Ecto neural progenitor cell (in vitro differentiated cells): ENCODE data around the gene TMEM38A.
A peak's percentile ranks its signal among the peaks of the same experiment; 100 is the strongest.

ENCODE experiments used
- DNase-seq: peaks from one replicate; pipeline ENCODE4 v3.0.0-alpha.2; 2018; ENCODE audit warnings: low spot score

TMEM38A gene

GRCh38 chr19:16660763-16661479 lies at the start of gene TMEM38A:
TMEM38A (plus strand) TSS chr19:16661139; CDS start chr19:16661218, 79 bp downstream.
- DNase-seq, result peak; percentile 61

GRCh38 chr19:16612636-16613035 lies 48.3 kb upstream of the TMEM38A start:
- no peak for DNase-seq

- DNase-seq, result no peak
Measured at GRCh38 chr19:16613841-16614240, 47.1 kb upstream of the TMEM38A start.

- DNase-seq, result no peak
Measured at GRCh38 chr19:16614941-16615340, 46.0 kb upstream of the TMEM38A start.

DNA sequence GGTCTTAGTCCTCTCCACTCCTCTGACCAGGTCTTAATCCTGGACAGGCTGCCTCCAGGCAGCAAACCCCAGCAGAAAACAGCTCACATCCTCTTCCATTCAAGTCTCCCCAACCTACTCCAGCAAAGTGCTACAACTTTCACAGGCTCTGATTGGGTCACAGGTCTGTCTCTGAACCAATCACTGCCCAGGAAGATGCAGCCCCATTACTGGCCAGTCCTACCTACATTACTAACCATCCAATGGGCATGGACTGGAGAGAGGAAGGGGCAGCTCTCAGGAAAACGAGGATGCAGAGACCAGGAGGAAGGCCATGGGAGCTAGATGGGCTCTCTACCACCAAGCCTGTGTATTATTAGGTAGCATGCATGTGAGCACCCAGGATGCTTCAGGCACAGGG lies 45.1 kb upstream of the TMEM38A start:
- DNase-seq, result no peak

DNA sequence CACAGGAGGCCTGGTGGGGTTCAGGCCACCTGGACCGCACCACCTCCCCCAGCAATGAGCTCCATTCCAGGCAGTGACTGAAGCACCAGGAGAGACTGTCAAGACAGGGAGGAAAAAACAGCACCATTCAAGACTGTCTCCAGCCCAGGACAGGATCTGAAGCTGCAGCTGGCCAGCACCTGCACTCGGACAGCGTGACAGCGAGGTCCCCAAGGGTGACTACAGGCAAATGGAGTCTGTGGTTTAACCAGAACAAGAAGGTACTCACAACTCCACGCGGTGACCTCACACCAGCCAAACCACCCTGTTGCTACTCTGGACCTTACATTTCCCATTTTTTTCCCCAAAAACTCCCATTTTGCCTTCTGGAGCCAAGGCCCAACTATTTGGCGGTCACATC lies 42.7 kb upstream of the TMEM38A start:
- no peak for DNase-seq

GRCh38 chr19:16619457-16619856 lies 41.5 kb upstream of the TMEM38A start:
- DNase-seq, result no peak

- DNase-seq, result peak; percentile 29
Measured at GRCh38 chr19:16620018-16620417, 40.9 kb upstream of the TMEM38A start.

- no peak for DNase-seq
Measured at GRCh38 chr19:16620584-16620983, 40.4 kb upstream of the TMEM38A start.

DNA sequence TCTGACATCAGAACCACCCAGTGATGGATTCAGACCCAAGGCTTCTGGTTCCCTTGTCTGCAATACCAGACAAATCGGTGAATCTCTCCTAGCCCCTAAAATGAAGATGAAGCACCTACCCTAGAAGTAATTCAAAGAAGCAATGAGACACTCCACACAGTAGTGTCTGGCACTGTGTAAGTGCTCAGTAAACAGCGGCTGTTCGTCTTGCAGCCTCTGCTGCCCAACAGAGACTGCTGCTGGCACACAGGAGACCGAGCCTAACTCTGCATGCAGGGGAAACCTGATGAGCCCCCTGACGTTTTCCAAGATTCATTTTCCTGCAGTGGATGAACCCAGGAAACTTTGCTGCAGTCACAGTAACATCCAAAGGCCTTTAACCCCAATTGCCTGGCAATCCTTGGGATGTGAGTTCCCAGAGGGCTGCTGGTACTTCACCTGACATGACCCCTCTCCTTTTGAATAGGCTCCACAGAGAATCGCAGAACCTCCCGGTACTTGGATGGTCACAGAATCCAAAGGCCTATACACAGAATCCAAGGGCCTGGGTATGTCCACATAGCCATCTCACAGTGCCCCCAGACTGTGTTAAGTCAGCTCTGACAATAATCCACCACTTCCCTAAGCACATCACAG lies 39.7 kb upstream of the TMEM38A start:
- no peak for DNase-seq

DNA sequence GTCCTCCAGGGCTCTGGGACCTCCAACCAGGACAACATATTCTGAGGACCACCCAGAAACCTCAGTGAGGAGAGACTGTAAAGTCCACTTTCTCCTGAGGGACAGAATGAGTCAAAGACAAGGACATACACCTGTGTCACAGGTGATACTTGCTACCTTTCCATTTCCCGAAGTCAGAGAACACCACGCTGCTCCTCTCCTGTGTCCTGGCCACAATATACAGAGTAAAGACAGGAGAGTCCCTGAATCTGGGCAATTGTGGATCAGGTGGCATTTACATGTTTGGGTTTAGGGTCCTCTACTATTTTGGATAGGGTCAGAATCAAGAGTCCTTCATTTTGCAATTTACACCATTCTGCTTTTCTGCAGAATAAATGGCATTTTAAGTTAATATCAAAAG lies 37.9 kb upstream of the TMEM38A start:
- no peak for DNase-seq

- no peak for DNase-seq
Measured at GRCh38 chr19:16623576-16623975, 37.4 kb upstream of the TMEM38A start.

DNA sequence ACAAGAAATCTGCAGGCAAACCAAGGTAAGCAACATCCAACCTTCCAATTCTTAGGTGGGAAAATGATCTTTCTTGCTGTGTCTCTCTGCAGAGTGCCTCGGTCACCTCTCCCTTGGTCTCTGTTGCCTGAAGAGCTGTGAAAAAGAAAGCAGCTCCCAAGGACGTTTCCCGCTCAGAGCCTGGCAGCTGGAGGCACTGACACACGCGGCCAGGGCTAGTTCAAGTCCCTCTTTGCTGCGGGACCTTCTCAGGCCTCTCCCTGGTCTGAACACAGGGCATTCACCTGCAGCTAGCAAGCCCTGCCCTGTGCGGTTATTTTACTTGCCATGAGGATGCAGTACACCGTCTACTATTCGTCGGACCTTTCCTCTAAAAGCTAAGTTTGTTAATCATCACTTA lies 36.7 kb upstream of the TMEM38A start:
- no peak for DNase-seq

GRCh38 chr19:16625163-16625958 lies 35.6 kb upstream of the TMEM38A start:
- no peak for DNase-seq

DNA sequence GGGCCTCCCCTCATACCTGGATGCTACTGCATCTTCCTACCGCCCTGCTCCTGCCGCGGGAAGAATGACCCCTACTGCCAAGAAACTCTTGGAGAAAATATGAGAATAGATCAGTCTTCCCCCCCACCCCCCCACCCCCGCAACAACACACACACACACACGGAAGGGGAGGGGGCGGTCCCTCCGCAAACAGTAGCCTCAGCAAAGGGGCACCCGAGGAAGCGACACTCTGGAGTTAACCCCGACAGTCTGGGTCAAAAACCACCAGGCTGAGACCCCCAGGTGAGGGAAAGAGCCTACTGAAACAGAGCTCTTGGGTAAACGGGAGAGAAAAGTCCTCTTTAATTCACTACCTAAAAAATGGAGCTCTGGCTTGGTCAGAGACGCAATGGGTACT lies 34.1 kb upstream of the TMEM38A start:
- no peak for DNase-seq

DNA sequence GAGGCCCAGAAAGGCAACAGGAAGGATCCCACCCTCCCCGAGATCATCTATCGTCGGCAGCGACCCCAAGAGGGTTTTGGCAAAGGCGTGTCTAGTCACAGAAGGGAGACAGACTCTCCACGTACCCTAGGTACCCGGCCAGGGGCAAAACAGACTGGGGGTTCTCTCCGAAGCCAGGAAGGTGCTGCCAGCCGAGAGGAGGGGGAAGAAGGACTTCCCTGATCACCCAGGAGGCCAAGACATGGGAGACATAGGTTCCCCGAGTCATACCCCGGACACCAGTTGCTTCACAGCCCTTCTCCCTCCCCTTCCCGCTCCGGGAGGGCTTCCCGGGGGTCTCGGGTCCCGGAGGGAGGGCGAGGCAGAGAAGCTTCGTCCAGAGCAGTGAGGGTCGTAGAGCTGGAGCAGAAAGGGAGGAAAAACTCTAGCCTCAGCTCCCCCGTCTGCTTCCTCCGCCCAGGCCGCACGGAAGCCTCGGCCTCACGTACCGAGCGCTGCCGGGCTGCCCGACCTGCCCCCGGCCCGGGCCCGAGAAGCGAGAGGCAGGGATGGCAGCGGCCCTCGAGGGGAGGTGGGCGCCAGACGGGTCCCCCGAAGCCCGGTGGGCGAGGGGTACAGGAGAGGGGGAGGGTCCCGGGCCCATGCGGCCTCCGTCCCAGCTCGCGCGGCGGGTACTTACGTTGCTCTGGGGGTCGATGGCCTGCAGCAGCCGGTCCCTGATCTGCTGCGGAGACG lies 33.6 kb upstream of the TMEM38A start:
- peak; percentile 58 for DNase-seq

GRCh38 chr19:16627928-16628182 lies 33.1 kb upstream of the TMEM38A start:
- no peak for DNase-seq

DNA sequence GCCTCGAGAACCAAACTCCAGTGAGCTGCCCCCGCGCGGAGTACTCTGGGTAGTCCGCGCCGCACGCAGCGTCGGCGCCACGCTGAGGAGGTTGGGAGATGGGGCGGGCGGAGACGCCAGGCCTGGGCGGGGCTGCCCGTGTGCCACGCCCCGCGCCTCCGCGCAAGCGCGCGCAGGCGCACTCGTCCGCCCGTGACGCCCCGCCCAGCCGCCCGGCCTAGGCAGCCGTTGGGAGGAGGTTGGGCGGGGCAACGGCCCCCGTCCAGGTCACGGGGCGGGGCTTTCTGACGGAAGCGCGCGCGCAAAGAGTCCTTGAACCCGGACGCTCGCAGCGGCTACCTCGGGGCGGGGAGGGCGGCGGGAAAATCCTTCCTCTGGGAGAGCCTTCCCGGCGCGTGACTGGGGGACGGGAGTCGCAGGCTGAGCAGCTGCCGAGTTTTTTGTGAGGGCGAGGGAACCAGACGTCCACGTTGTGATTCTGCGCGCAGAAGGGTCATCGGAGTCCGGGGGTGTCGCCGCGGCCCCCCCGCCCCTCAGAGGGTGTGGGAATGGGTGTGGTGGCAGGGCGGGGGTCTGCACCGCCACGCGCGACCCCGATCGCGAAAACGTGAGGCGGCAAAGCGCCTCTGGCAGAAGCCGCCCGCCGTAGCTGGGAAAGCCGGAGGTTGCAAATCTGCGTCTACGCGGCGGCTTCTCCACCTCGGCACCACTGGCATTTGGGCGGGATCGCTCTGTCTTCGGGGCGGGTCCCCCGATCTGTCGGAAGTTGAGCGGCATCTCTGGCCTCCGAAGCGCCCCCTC lies 32.6 kb upstream of the TMEM38A start, which contains the start of gene MED26:
Gene MED26, minus strand, starts transcription at position 22 of the 801 bp plus-strand sequence. CDS start 261 bp downstream, outside the sequence.
- DNase-seq, result peak; percentile 97

GRCh38 chr19:16628984-16629691 lies 31.8 kb upstream of the TMEM38A start:
- no peak for DNase-seq

DNA sequence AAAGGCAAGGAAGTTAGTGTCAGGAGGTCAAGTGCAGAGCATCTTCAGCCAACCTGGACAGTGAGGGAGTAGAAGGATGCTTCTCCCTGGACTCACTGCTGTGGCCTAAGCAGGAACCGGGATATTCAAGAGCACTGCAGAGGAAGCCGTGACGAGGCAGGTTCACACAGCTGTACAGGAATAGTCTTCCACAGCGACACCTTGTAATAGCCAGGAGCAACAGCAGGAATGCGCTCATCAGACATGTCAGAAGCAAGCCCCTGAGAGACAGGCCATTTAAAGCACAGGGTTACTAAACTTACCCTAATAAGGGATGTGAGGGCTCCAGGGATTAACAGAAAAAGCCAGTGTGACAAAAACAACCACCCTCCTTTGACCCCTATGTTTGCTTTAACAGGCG lies 29.5 kb upstream of the TMEM38A start:
- no peak for DNase-seq

DNA sequence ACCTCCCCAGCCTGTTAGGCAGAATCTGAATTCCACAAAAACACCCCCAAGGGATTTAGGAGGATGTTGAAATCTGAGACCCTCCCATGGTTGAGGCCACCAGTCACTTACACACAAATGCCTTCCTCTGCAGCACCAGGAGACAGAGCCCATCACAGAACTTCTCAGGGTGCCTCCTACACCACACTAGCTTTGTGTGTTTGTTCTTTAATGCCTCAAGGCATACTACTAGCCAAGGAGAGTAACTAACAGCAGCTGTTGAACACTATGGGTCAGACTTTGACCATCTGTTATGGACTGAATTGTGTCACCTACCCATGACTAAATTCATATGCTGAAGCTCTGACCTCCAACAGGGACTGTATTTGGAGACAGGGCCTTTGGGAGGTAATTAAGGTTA lies 23.4 kb upstream of the TMEM38A start:
- no peak for DNase-seq
